GM23248 (cell line): ENCODE data around the gene ZGLP1.

Experiments used
- EZH2 ChIP-seq: fragments of 200-600 bp; sonication (generic); IDR thresholded peaks from 2 replicates; pipeline ENCODE4 v1.6.1; 2018; ENCODE audit warnings: antibody characterized with exemption, mild to moderate bottlenecking; ENCODE audit not compliant: insufficient read depth, poor library complexity, severe bottlenecking
- EZH2phosphoT487 ChIP-seq: fragments of 200-600 bp; sonication (generic); IDR thresholded peaks from 2 replicates; pipeline ENCODE4 v1.6.1; 2018; ENCODE audit warnings: antibody characterized with exemption, moderate library complexity, mild to moderate bottlenecking, low read depth; ENCODE audit not compliant: insufficient read depth

DNA sequence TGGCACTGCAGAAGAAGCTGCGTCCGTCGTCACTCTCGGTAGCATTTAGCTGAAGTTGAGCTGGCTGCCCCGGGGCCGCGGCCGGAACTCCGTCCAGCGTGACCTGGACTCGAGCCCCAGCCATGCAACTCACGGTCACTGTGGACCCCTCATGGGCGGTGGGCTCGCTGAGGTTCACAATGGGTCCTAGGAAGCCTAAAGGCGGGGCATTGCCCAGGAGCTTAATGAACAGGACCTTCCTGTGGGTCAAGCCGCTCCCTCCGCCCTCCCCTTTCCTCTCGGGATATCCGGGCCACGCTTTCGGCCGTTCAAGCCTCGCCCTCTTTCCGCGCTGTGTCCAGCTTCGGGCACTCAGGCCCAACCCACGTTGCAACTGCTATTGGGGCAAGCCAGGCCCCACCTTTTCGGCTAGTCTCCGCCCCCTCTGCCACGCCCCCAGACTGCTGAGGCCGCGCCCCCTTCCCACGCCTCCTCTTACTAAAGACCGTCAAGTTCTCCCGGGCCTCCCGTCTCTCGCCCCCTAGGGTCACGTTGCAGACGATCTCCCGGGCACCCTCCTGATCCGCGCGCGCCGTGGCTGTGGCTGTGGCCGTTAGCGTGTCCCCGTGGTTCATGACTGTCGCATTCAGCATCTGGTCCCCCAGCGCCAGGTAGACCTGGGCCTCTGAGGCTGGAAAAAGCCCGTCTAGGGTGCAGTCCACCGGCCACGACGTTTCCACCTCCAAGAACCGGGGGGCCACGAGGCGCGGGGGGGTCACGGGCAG, 25.2 kb upstream of the ZGLP1 start:
- TF ChIP-seq EZH2 (no peak), EZH2phosphoT487 (no peak)
